Testis (tissue), 3 donors: ENCODE measurements around the gene GATA5. TPM values are rescaled to one million over a fixed set of nuclear protein-coding genes. Genes with fewer than 3 reads are reported as not detected.

Source experiments
- DNase-seq: peaks from one replicate; pipeline ENCODE4 v3.0.0-alpha.2; 2019
- H3K27ac ChIP-seq, 2 donors: fragments of 200-600 bp; sonication (generic); one replicate each; pipeline ENCODE4 v1.5.1; 2019
- H3K27me3 ChIP-seq: fragments of 200-600 bp; sonication (generic); one replicate; pipeline ENCODE4 v1.5.1; 2019
- H3K36me3 ChIP-seq: fragments of 200-600 bp; sonication (generic); one replicate; pipeline ENCODE4 v1.5.1; 2017; ENCODE audit warnings: low read depth; ENCODE audit errors: missing control alignments
- H3K4me1 ChIP-seq: fragments of 200-600 bp; sonication (generic); one replicate; pipeline ENCODE4 v1.5.1; 2019
- H3K4me3 ChIP-seq, 2 donors: fragments of 200-600 bp; sonication (generic); one replicate each; pipeline ENCODE4 v1.5.1; 2017 to 2019
- H3K9me3 ChIP-seq: fragments of 200-600 bp; sonication (generic); one replicate; pipeline ENCODE4 v1.5.1; 2017
- CTCF ChIP-seq, 3 experiments: fragments of 450-650 bp in 2 of 3; fragments of 200-600 bp in 1 of 3; sonication (generic) in 1 of 3; IDR thresholded peaks; one replicate each; pipeline ENCODE4 v1.5.1; 2016 to 2019; ENCODE audit warnings: antibody characterized with exemption in 3 of 3, mild to moderate bottlenecking in 2 of 3, moderate library complexity in 1 of 3
- POLR2A ChIP-seq: fragments of 450-650 bp; IDR thresholded peaks from one replicate; pipeline ENCODE4 v1.6.1; 2017; ENCODE audit warnings: antibody characterized with exemption, mild to moderate bottlenecking, moderate library complexity
- WGBS, 2 donors: methylation state at CpG; one replicate each; pipeline ENCODE4 v1.1.5; 2018; 5-methylcytosine and 5-hydroxymethylcytosine counted together
- intact Hi-C: fragments of 100-400 bp; cut with DNase I; formaldehyde crosslinking; loops from one replicate; pipeline ENCODE4 v1.15.1; 2023; ENCODE audit warnings: low total_unique reads
- polyA plus RNA-seq: library from polyadenylated mRNA; stranded (reverse); fragments of 350-450 nt; fragmentation: Illumina TruSeq; extraction: RNeasy Lipid Tissue Mini Kit (QIAGEN cat#74804); gene quantifications from one replicate; pipeline ENCODE4 v1.2.3, GENCODE V29; 2014; ENCODE audit warnings: low read depth, low replicate concordance; ENCODE audit not compliant: insufficient read depth
- total RNA-seq, 2 donors: library from RNA; depleted of rRNA; stranded (reverse); fragments of >200 nt; gene quantifications; one replicate each; pipeline ENCODE4 v1.2.3, GENCODE V29; 2016

The GATA5 gene
- total and polyA plus RNA-seq, 3 donors from 2014 or later = 19.0 to 70.6 (median 54.5) TPM

- Histone ChIP-seq H3K36me3 (no peaks in the 10 kb centered on the region), H3K27ac (no peak overlapping the region), H3K27me3 (no peaks in the 10 kb centered on the region), H3K4me1 (no peaks in the 10 kb centered on the region), H3K4me3 (no peak overlapping the region), H3K9me3 (no peaks in the 10 kb centered on the region)
- intact Hi-C loops = loop anchor here (10.0 kb wide), 1 partner anchor 281 kb away; no protein-coding TSS in a partner anchor
- TF ChIP-seq CTCF (IDR thresholded peaks at IDR 0.05) = no peak
- TF ChIP-seq POLR2A = no peak
- no peak for DNase-seq
- 56 to 60% methylated on average over 13 to 16 of the region's 18 CpGs for WGBS, 2 donors
Observed at GRCh38 chr20:62503401-62504178, 27.8 kb upstream of the GATA5 start.

- H3K27ac ChIP-seq = no peak overlapping the region
- WGBS, 2 donors = 88 to 89% methylated on average over 9 to 16 of the region's 16 CpGs
- no peaks in the 10 kb centered on the region for H3K4me1 ChIP-seq
- no peaks in the 10 kb centered on the region for H3K27me3 ChIP-seq
- H3K4me3 ChIP-seq = no peak overlapping the region
- no peaks in the 10 kb centered on the region for H3K9me3 ChIP-seq
- TF ChIP-seq CTCF (IDR thresholded peaks at IDR 0.05) (no peak), POLR2A (no peak)
- intact Hi-C loops = loop anchor here (10.0 kb wide), 1 partner anchor 282 kb away; no protein-coding TSS in a partner anchor
- H3K36me3 ChIP-seq = no peaks in the 10 kb centered on the region
- DNase-seq = no peak
Observed at GRCh38 chr20:62502496-62503095, 26.8 kb upstream of the GATA5 start.

- TF ChIP-seq POLR2A (no peak), CTCF (IDR thresholded peaks at IDR 0.05) (no peak)
- intact Hi-C loops = loop anchor here (10.0 kb wide), 1 partner anchor 283 kb away; no protein-coding TSS in a partner anchor
- no peak overlapping the region for H3K4me3 ChIP-seq
- WGBS, 2 donors = 88 to 91% methylated on average over 11 to 13 of the region's 13 CpGs
- no peaks in the 10 kb centered on the region for H3K36me3 ChIP-seq
- H3K27ac ChIP-seq = no peak overlapping the region
- H3K27me3 ChIP-seq = no peaks in the 10 kb centered on the region
- peaks cover 2% of the 10 kb centered on the region for H3K4me1 ChIP-seq
- no peak for DNase-seq
- H3K9me3 ChIP-seq = no peaks in the 10 kb centered on the region
Observed at GRCh38 chr20:62501801-62502495, 26.2 kb upstream of the GATA5 start.

GRCh38 chr20:62500237-62500864 lies 24.6 kb upstream of the GATA5 start:
- DNase-seq = peak; percentile 80
- Histone ChIP-seq H3K4me3 (no peak overlapping the region), H3K4me1 (peaks cover 18% of the 10 kb centered on the region), H3K9me3 (no peaks in the 10 kb centered on the region), H3K36me3 (no peaks in the 10 kb centered on the region), H3K27ac (no peak overlapping the region), H3K27me3 (no peaks in the 10 kb centered on the region)
- 32 to 47% methylated on average over 20 to 26 of the region's 26 CpGs for WGBS, 2 donors
- intact Hi-C loops = loop anchor here (10.0 kb wide), 1 partner anchor 284 kb away; no protein-coding TSS in a partner anchor
- TF ChIP-seq CTCF (IDR thresholded peaks at IDR 0.05) (peak; percentile 90 to 95 (median 93)), POLR2A (no peak)
